CD14-positive monocyte (primary cell): ENCODE measurements around the gene SPHK1. TPM values are rescaled to one million over a fixed set of nuclear protein-coding genes. Genes with fewer than 3 reads are reported as not detected.

Source experiments
- DNase-seq, 3 donors: peaks; one replicate each; pipeline ENCODE4 v3.0.0-alpha.2; 2011 to 2022
- H2AFZ ChIP-seq: 2 replicates; pipeline ENCODE4 v1.6.0; 2012; ENCODE audit warnings: mild to moderate bottlenecking, low read depth, low read length, inconsistent platforms; ENCODE audit not compliant: insufficient read depth, poor library complexity, severe bottlenecking
- H3K27ac ChIP-seq, 2 donors: 1 replicate in 1 of 2; 2 replicates in 1 of 2; pipeline ENCODE4 v1.5.1; 2012 to 2013; ENCODE audit warnings: low read length in 2 of 2, control low read depth in 1 of 2, inconsistent platforms in 1 of 2, low read depth in 1 of 2, mild to moderate bottlenecking in 1 of 2
- H3K27me3 ChIP-seq, 2 donors: one replicate each; pipeline versions ENCODE4 v1.6.0 to v1.6.1; 2011 to 2013; ENCODE audit warnings: low read length in 2 of 2; ENCODE audit not compliant: control insufficient read depth in 2 of 2, insufficient read depth in 2 of 2
- H3K36me3 ChIP-seq, 2 donors: replicated peaks in 1 of 2; 1 replicate in 1 of 2; 2 replicates in 1 of 2; pipeline versions ENCODE4 v1.5.1 to v1.6.1; 2012 to 2013; ENCODE audit warnings: low read length in 2 of 2, control low read depth in 1 of 2, inconsistent platforms in 1 of 2, mild to moderate bottlenecking in 1 of 2; ENCODE audit not compliant: insufficient read depth in 2 of 2, control insufficient read depth in 1 of 2
- H3K4me1 ChIP-seq, 2 donors: 1 replicate in 1 of 2; 2 replicates in 1 of 2; pipeline versions ENCODE4 v1.5.1 to v1.6.1; 2012 to 2013; ENCODE audit warnings: low read length in 2 of 2, control low read depth in 1 of 2, inconsistent platforms in 1 of 2, mild to moderate bottlenecking in 1 of 2, moderate library complexity in 1 of 2; ENCODE audit not compliant: insufficient read depth in 2 of 2, control insufficient read depth in 1 of 2
- H3K4me2 ChIP-seq: replicated peaks from 2 replicates; pipeline ENCODE3; 2012; ENCODE audit warnings: low read length, moderate library complexity, mild to moderate bottlenecking; ENCODE audit not compliant: poor library complexity, severe bottlenecking; ENCODE audit errors: extremely low read depth
- H3K4me3 ChIP-seq, 3 experiments: fragments of 200-600 bp in 1 of 3; sonication (generic) in 1 of 3; replicated peaks in 1 of 3; 1 replicate in 2 of 3; 2 replicates in 1 of 3; pipeline ENCODE4 v1.5.1; 2011 to 2013; ENCODE audit warnings: low read length in 3 of 3, mild to moderate bottlenecking in 3 of 3, control low read depth in 2 of 3, low read depth in 2 of 3, inconsistent platforms in 1 of 3, moderate library complexity in 1 of 3
- H3K79me2 ChIP-seq: 2 replicates; pipeline ENCODE4 v1.6.0; 2012; ENCODE audit warnings: mild to moderate bottlenecking, control low read depth, inconsistent platforms, low read length, moderate library complexity; ENCODE audit not compliant: insufficient read depth
- H3K9ac ChIP-seq: 2 replicates; pipeline ENCODE4 v1.6.0; 2017; ENCODE audit warnings: low read length, mild to moderate bottlenecking; ENCODE audit not compliant: insufficient read depth, poor library complexity, severe bottlenecking
- H3K9me3 ChIP-seq, 2 donors: replicated peaks in 1 of 2; 1 replicate in 1 of 2; 2 replicates in 1 of 2; pipeline versions ENCODE4 v1.5.1 to v1.6.1; 2012 to 2013; ENCODE audit warnings: low read length in 2 of 2, control low read depth in 1 of 2; ENCODE audit not compliant: control insufficient read depth in 1 of 2, insufficient read depth in 1 of 2
- H4K20me1 ChIP-seq: 2 replicates; pipeline ENCODE4 v1.6.0; 2012; ENCODE audit warnings: mild to moderate bottlenecking, low read length, control low read depth, moderate library complexity; ENCODE audit not compliant: insufficient read depth
- H3K27ac Mint-ChIP-seq, 7 donors: one replicate each; pipeline ENCODE4 v1.8.0; 2020; ENCODE audit warnings: mild to moderate bottlenecking in 7 of 7, mixed read lengths in 7 of 7, moderate library complexity in 6 of 7, inconsistent platforms in 2 of 7
- H3K27me3 Mint-ChIP-seq, 3 donors: one replicate each; pipeline ENCODE4 v1.8.0; 2021 to 2022; ENCODE audit warnings: low read depth in 3 of 3, mild to moderate bottlenecking in 3 of 3, mixed read lengths in 3 of 3, moderate library complexity in 3 of 3, inconsistent platforms in 1 of 3
- H3K36me3 Mint-ChIP-seq, 2 donors: one replicate each; pipeline ENCODE4 v1.8.0; 2020; ENCODE audit warnings: mixed read lengths in 2 of 2, inconsistent platforms in 1 of 2, mild to moderate bottlenecking in 1 of 2
- H3K4me1 Mint-ChIP-seq: one replicate; pipeline ENCODE4 v1.8.0; 2020; ENCODE audit warnings: mild to moderate bottlenecking, mixed read lengths
- H3K4me3 Mint-ChIP-seq, 2 donors: one replicate each; pipeline ENCODE4 v1.8.0; 2020; ENCODE audit warnings: mild to moderate bottlenecking in 2 of 2, mixed read lengths in 2 of 2, moderate library complexity in 1 of 2
- H3K9me3 Mint-ChIP-seq, 7 donors: one replicate each; pipeline ENCODE4 v1.8.0; 2020 to 2022; ENCODE audit warnings: mixed read lengths in 7 of 7, mild to moderate bottlenecking in 6 of 7, moderate library complexity in 6 of 7, inconsistent platforms in 2 of 7
- CTCF ChIP-seq: fragments of 200-600 bp; IDR thresholded peaks from one replicate; pipeline ENCODE4 v1.8.0; 2022; ENCODE audit warnings: antibody characterized with exemption, mild to moderate bottlenecking
- WGBS: methylation state at CpG from one replicate; pipeline ENCODE4 v1.1.5; 2013; ENCODE audit warnings: missing lambda C conversion rate; ENCODE audit not compliant: insufficient coverage; 5-methylcytosine and 5-hydroxymethylcytosine counted together
- intact Hi-C, 2 donors: fragments of 100-400 bp; cut with micrococcal nuclease; formaldehyde crosslinking; loops; one replicate each; pipeline versions ENCODE4 v1.15.0 to v1.15.1; 2023
- polyA plus RNA-seq, 3 donors: library from polyadenylated mRNA; depleted of rRNA in 1 of 3; unstranded in 2 of 3; stranded (reverse) in 1 of 3; fragments of 300-500 nt in 2 of 3; fragments of >200 nt in 1 of 3; fragmentation: Illumina TruSeq in 2 of 3; gene quantifications; 1 replicate in 2 of 3; 2 replicates in 1 of 3; pipeline ENCODE4 v1.2.3, GENCODE V29; 2012 to 2021

The SPHK1 gene
- polyA plus RNA-seq, 3 donors, result 12.9 to 33.9 (median 19.1) TPM

- Histone ChIP-seq H4K20me1 (peaks cover 75% of the 10 kb centered on the region), H3K4me2 (no peak overlapping the region), H3K79me2 (peaks cover 10% of the 10 kb centered on the region), H3K27ac (no peak overlapping the region), H3K4me1 (peaks cover 16 to 22% of the 10 kb centered on the region in 2 donors), H3K27me3 (no peaks in the 10 kb centered on the region), H2AFZ (no peak overlapping the region), H3K9me3 (no peaks in the 10 kb centered on the region), H3K4me3 (no peak overlapping the region), H3K36me3 (peaks cover 2 to 29% of the 10 kb centered on the region in 2 donors), H3K9ac (no peak overlapping the region)
- intact Hi-C loops, result no loop called here
- peak overlapping the region in 1 of 7 donors; percentile 66 for H3K27ac Mint-ChIP-seq
- no peak for TF ChIP-seq CTCF
- peaks cover 3 to 5% (median 4%) of the 10 kb centered on the region in 3 donors for H3K27me3 Mint-ChIP-seq
- H3K9me3 Mint-ChIP-seq, result peaks cover 0 to 2% (median 0%) of the 10 kb centered on the region in 7 donors
- 97% methylated on average over 15 of the region's 15 CpGs for WGBS
- DNase-seq, result no peak
- H3K4me3 Mint-ChIP-seq, result no peak overlapping the region
- peaks cover 35% of the 10 kb centered on the region for H3K4me1 Mint-ChIP-seq
- peaks cover 13 to 25% of the 10 kb centered on the region in 2 donors for H3K36me3 Mint-ChIP-seq
Measured at GRCh38 chr17:76410328-76410965, 26.0 kb downstream of the SPHK1 start.

- H3K27ac Mint-ChIP-seq, result no peak overlapping the region
- intact Hi-C loops, result no loop called here
- no peak for DNase-seq
- Histone ChIP-seq H3K9me3 (no peaks in the 10 kb centered on the region), H3K9ac (no peak overlapping the region), H3K27me3 (no peaks in the 10 kb centered on the region), H3K79me2 (peaks cover 10% of the 10 kb centered on the region), H4K20me1 (peaks cover 71% of the 10 kb centered on the region), H3K4me1 (peaks cover 9 to 14% of the 10 kb centered on the region in 2 donors), H3K4me3 (no peak overlapping the region), H3K27ac (no peak overlapping the region), H3K36me3 (peaks cover 2 to 29% of the 10 kb centered on the region in 2 donors), H2AFZ (no peak overlapping the region), H3K4me2 (no peak overlapping the region)
- peaks cover under 1 to 3% (median 1%) of the 10 kb centered on the region in 3 donors for H3K27me3 Mint-ChIP-seq
- 100% methylated on average over 3 of the region's 5 CpGs for WGBS
- H3K4me1 Mint-ChIP-seq, result peaks cover 27% of the 10 kb centered on the region
- no peak overlapping the region for H3K4me3 Mint-ChIP-seq
- H3K36me3 Mint-ChIP-seq, result peaks cover 12 to 27% of the 10 kb centered on the region in 2 donors
- TF ChIP-seq CTCF, result no peak
- peaks cover 0 to 2% (median 0%) of the 10 kb centered on the region in 7 donors for H3K9me3 Mint-ChIP-seq
Measured at GRCh38 chr17:76411247-76411646, 26.8 kb downstream of the SPHK1 start.
